ENCODE results near the gene SLC1A2.

Gene SLC1A2

GRCh38 chr11:35354644-35355043 is 64.7 kb downstream of the SLC1A2 start:
- no peak for ATAC-seq
- Mint-ChIP-seq H3K27me3 (no peaks in the 10 kb centered on the region), H3K9me3 (no peaks in the 10 kb centered on the region), H3K4me1 (no peaks in the 10 kb centered on the region), H3K4me3 (no peak overlapping the region), H3K36me3 (no peaks in the 10 kb centered on the region), H3K27ac (no peak overlapping the region)

- no peaks in the 10 kb centered on the region for H3K9me3 Mint-ChIP-seq
- H3K27ac Mint-ChIP-seq: no peak overlapping the region
- H3K4me3 Mint-ChIP-seq: no peak overlapping the region
- ATAC-seq: no peak
- H3K4me1 Mint-ChIP-seq: no peaks in the 10 kb centered on the region
- no peaks in the 10 kb centered on the region for H3K36me3 Mint-ChIP-seq
- no peaks in the 10 kb centered on the region for H3K27me3 Mint-ChIP-seq
Observed at GRCh38 chr11:35352077-35352888, 67.1 kb downstream of the SLC1A2 start.

DNA sequence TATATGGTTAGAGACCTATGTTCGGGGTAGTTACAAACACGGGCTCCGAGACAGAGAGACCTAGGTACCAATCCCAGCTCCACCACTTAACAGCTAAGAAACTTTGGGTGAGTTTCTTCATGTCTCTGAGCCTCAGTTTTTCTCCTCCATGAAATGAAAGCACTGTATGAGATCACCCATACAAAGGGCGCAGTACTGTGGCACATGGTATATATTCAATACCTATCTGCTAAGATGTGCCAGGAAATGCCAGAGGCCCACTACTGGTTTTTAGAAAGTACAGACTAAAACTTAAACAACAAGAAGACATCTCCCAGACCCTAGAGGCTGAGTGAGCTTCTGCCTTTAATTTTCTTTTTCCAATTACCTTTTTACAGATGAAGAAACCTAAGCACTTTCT is 69.5 kb downstream of the SLC1A2 start:
- Mint-ChIP-seq H3K9me3 (no peaks in the 10 kb centered on the region), H3K27me3 (no peaks in the 10 kb centered on the region), H3K4me3 (no peak overlapping the region), H3K36me3 (no peaks in the 10 kb centered on the region), H3K27ac (no peak overlapping the region), H3K4me1 (peaks cover 7% of the 10 kb centered on the region)
- no peak for ATAC-seq

DNA sequence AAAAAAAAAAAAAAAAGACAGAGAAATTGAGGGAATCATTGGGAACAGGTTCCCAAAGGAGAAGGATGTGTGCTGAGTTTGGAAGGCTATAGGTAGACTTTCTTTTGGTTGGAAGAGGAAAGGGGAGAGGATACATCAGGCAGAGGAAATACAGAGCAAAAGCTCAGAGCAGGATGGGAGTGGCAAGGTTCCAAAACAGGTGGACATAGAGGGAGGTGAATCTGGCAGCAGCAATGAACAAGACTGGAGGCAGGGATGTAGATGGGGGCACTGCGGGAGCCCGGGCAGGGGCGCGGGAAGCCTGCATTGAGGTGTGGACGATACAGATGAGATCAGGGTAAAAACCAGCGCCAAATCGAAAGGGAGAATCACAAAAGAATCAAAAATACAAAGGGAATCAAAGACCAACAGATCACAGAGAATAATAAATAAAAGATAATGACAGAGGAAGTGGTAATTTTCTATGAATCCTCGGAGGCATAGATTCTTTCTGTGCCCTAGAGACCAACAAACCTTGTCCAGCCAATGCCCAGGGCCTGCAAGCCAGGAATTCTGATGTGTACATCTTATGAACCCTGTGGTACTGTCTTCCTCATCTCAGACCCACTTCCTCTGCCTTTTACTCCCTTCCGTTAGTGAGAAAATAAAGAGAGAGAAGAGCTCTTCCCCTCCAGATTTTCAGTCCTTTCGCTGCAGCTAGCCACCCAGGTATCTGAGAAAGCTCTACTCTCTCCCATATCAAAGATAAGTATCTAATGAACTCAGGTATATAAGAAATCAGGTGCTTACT is 70.3 kb downstream of the SLC1A2 start:
- H3K27me3 Mint-ChIP-seq: no peaks in the 10 kb centered on the region
- no peak overlapping the region for H3K27ac Mint-ChIP-seq

GRCh38 chr11:35347921-35348331 is 71.4 kb downstream of the SLC1A2 start:
- Mint-ChIP-seq H3K27me3 (no peaks in the 10 kb centered on the region), H3K4me1 (peaks cover 22% of the 10 kb centered on the region), H3K27ac (no peak overlapping the region), H3K36me3 (no peaks in the 10 kb centered on the region), H3K9me3 (no peaks in the 10 kb centered on the region), H3K4me3 (no peak overlapping the region)
- no peak for ATAC-seq

More for the DNA sequence above, 70.3 kb downstream of the SLC1A2 start:
- ATAC-seq: no peak
- no peak overlapping the region for H3K4me3 Mint-ChIP-seq
- H3K36me3 Mint-ChIP-seq: no peaks in the 10 kb centered on the region
- peaks cover 11% of the 10 kb centered on the region for H3K4me1 Mint-ChIP-seq
- no peaks in the 10 kb centered on the region for H3K9me3 Mint-ChIP-seq

DNA sequence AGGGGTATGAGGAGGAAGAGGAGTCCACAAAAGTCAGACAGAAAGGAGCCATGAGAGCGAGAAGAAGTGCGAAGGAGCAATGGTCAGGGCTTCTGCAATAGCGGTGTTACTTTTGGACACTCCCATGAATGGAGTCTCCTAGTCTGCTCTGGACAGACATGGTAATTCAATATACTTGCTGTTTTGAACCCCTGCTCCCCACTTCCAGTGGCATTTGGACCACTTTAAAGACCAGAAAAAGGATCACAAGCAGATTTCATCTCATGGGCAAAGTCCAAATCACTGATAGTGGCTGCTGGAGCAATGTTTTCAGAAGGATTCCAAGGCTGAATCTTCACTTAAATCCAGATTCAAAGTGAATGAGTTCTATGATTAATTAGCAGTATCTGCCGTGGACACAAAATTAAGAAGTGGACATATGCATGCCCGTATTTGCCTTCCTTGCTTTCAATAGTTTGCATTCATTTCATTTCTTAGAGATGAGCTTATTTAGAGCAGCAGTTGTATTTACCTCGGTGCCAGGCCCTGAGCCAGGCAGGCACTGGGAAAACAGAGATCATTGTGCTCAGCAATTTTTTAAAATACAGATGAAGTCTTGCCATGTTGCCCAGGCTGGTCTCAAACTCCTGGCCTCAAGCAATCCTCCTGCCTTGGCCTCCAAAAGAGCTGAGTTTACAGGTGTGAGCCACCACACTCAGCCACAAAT is 72.0 kb downstream of the SLC1A2 start:
- Mint-ChIP-seq H3K9me3 (no peaks in the 10 kb centered on the region), H3K4me3 (no peak overlapping the region), H3K36me3 (no peaks in the 10 kb centered on the region), H3K27ac (no peak overlapping the region), H3K4me1 (peaks cover 25% of the 10 kb centered on the region), H3K27me3 (no peaks in the 10 kb centered on the region)
- ATAC-seq: no peak

DNA sequence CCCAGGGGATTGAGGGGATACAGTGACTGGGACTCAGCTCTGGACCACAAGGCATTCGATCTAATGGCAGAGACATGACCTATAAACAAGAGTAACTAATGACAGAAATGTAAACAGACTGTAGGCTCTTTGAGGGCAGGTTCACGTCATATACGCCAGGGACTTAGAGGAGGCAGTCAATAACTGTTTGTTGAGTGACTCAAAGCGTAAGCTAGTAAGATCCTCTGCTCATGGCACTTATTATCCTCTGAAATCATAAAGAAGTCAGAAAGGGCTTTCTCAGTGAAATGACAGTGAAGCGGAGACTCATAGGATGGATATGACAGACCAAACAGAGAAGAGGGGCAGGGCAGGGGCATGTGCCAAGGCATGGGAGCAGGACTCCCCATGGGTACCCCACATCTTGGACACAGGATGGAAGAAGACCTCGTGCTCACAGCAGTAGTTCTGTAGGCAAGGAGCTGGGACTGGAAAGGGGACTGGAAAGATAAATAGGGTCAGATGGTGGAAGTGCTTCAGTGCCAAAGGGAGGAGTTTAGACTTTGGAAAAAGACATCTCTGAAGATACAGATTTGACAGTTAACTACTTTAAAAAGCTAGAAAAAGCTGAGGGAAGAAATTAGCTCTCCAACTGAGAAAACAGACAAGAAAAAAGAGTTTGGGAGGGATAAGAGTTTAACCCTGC is 72.7 kb downstream of the SLC1A2 start:
- Mint-ChIP-seq H3K4me1 (peaks cover 25% of the 10 kb centered on the region), H3K9me3 (no peaks in the 10 kb centered on the region), H3K27ac (no peak overlapping the region), H3K36me3 (no peaks in the 10 kb centered on the region), H3K27me3 (no peaks in the 10 kb centered on the region), H3K4me3 (no peak overlapping the region)
- no peak for ATAC-seq

DNA sequence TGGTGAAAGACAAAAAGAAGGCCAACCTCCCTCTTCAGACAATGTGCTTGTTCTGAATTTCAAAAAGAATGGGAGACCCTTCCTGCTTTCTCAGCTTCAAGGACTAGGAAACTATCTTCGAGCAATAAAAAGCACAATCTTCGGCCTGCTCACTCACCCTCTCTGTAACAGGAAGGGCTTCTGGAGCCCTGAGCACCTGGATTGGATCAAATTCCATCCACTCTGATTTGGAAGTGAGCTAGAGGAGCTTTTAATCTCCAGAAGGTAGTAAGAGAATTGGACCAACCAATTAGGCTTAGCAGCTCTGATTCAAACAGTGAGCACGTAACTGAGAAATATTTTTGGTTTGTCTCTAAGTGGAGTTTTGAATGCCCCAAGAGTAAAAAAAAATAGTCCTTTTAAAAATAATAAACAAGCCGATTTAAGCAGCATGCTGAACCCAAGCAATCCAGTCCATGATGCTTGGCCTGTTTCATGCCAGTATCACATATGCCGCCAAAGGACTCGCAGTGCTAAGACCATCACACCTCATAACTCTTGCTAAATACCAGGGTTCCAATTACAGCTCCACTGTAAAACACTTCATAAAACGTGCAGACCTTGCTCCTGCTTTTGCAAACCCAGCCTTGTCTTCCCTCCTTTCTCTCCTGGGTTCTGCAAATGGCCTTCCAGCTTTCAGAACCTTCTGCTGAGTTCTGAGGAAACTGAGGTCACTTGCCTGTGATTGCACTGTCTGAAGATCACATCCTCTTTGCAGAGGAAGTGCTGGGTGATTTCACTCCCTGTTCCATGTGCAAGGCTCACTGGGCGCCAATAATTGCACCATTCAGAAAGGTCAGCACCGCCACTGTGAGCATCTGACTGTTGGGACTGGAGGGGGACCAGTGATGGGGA is 74.4 kb downstream of the SLC1A2 start:
- H3K27ac Mint-ChIP-seq: no peak overlapping the region
- peak; percentile 81 for ATAC-seq
- H3K27me3 Mint-ChIP-seq: no peaks in the 10 kb centered on the region
- H3K9me3 Mint-ChIP-seq: no peaks in the 10 kb centered on the region
- no peaks in the 10 kb centered on the region for H3K36me3 Mint-ChIP-seq
- no peak overlapping the region for H3K4me3 Mint-ChIP-seq
- H3K4me1 Mint-ChIP-seq: peaks cover 25% of the 10 kb centered on the region

DNA sequence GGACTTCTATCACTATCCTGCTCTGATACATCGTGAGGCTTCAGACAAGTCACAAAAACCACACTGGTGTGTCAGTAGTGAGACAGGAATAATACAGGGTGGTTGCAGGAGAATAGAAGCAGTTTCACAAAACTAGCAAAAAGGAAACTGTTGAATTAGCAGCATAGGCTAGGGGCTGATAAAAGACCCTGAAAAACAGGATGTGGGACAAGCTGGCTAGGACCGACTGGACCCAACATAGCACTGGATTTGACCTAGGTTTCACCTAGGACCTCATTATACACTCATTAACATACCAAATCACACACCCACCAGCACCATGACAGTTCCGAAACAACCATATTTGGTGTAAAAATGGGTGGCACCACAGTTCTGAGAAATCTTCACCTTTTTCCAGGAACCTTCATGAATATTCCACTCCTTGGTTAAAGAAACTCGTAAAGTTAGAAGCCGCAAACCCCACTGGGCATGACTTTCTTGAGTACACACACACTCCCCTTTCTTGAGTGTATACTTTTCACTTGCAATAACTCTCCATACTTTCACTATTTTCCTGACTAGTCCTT is 76.2 kb downstream of the SLC1A2 start:
- H3K27me3 Mint-ChIP-seq: no peaks in the 10 kb centered on the region
- no peak overlapping the region for H3K4me3 Mint-ChIP-seq
- H3K36me3 Mint-ChIP-seq: no peaks in the 10 kb centered on the region
- H3K9me3 Mint-ChIP-seq: no peaks in the 10 kb centered on the region
- ATAC-seq: peak; percentile 74
- peak overlapping the region; percentile 43 for H3K27ac Mint-ChIP-seq
- peaks cover 32% of the 10 kb centered on the region for H3K4me1 Mint-ChIP-seq

GRCh38 chr11:35340715-35341114 is 78.6 kb downstream of the SLC1A2 start:
- Mint-ChIP-seq H3K27ac (no peak overlapping the region), H3K4me1 (peaks cover 32% of the 10 kb centered on the region), H3K9me3 (no peaks in the 10 kb centered on the region), H3K27me3 (no peaks in the 10 kb centered on the region), H3K4me3 (no peak overlapping the region), H3K36me3 (no peaks in the 10 kb centered on the region)
- ATAC-seq: no peak

GRCh38 chr11:35340071-35340470 is 79.3 kb downstream of the SLC1A2 start:
- ATAC-seq: no peak
- Mint-ChIP-seq H3K36me3 (no peaks in the 10 kb centered on the region), H3K27me3 (no peaks in the 10 kb centered on the region), H3K27ac (no peak overlapping the region), H3K4me1 (peaks cover 27% of the 10 kb centered on the region), H3K4me3 (no peak overlapping the region), H3K9me3 (no peaks in the 10 kb centered on the region)

DNA sequence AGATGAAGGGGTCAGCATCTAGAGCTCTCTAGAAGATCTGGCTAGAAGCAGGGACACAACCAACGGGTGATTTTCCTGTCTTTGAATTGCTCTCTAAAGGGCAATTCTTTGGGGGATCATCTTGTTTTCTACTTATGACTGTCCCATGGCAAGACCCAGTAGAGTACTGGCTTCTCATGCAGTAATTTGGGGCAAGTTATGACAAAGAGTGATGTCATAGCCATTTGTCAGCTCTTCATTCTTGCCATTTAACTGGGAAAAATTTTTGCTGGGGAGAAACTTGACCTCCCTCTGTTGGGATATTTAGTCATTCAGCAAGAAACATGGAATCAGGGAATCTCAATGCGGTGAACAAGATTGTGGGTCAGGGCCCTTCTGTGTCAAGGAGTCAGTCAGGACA is 80.4 kb downstream of the SLC1A2 start:
- ATAC-seq: no peak
- Mint-ChIP-seq H3K4me1 (peaks cover 30% of the 10 kb centered on the region), H3K36me3 (no peaks in the 10 kb centered on the region), H3K4me3 (no peak overlapping the region), H3K27ac (no peak overlapping the region), H3K27me3 (no peaks in the 10 kb centered on the region), H3K9me3 (no peaks in the 10 kb centered on the region)

DNA sequence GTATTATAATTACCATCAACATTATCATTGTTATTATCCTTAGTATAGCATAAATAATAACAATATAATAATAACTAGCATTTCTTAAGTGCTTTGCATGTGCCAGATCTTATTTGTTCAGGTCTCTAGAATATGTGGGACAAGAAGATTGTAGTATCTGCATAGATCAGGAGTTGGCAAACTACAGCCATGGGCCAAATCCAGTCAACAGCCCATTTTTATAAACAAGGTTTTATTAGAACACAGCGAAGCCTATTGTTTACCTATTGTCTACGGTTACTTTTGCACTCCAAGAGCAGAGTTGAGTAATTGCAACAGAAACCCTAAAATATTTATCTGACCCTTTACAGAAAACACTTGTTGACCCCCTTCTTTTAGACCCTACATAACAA is 81.4 kb downstream of the SLC1A2 start:
- H3K27me3 Mint-ChIP-seq: no peaks in the 10 kb centered on the region
- H3K4me3 Mint-ChIP-seq: no peak overlapping the region
- H3K4me1 Mint-ChIP-seq: peaks cover 24% of the 10 kb centered on the region
- no peak for ATAC-seq
- no peaks in the 10 kb centered on the region for H3K36me3 Mint-ChIP-seq
- H3K9me3 Mint-ChIP-seq: no peaks in the 10 kb centered on the region
- H3K27ac Mint-ChIP-seq: no peak overlapping the region
